ENCODE data around the gene ITGAL. TPM values are rescaled to one million over a fixed set of nuclear protein-coding genes. Genes with fewer than 3 reads are reported as not detected.
A peak's percentile ranks its signal among the peaks of the same experiment; 100 is the strongest.

The ITGAL gene
- total and polyA plus RNA-seq, 2 of the 13 experiments (the other 11 are each of a cell fraction or from before 2014, with no cell fraction given) = 0.86 to 1.2 TPM

DNA sequence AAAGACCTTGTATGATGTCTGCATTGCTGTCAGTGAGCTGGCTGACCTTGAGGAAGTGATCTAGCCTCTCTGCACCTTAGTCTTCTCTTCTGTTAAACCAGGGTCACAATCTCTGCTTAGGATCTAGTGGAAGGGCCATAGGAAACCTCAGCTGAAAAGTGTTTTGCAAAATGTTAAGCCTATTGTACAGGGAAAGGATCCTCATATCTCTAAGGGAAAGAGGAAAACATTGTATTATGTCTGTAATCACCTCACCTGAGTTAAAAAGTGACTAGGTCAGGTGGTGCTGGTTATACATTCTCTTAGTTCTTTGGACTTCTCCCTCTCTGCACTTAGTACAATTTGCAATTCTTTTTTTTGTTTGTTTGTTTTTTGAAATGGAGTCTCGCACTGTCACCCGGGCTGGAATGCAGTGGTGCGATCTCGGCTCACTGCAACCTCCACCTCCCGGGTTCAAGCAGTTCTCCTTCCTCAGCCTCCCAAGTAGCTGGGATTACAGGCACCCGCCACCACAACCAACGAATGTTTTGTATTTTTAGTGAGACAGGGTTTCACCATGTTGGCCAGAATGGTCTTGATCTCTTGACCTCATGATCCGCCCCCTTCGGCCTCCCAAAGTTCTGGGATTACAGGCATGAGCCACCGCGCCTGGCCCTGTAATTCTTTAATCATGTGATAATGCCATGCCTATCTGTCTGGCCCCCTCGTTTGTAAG is 24.9 kb upstream of the ITGAL start (continued):
- TF ChIP-seq ZFP36L2 (CRISPR knock-in tag; IDR thresholded peaks at IDR 0.05) (0 out of 2 replicates have a peak, but pooled peaks have one; percentile 67), ZSCAN22 (CRISPR knock-in tag; IDR thresholded peaks at IDR 0.05) (peak; percentile 68), MZF1 (CRISPR knock-in tag; IDR thresholded peaks at IDR 0.05; ENCODE audit: borderline replicate concordance) (no peak), NCOR1 (IDR thresholded peaks at IDR 0.05; ENCODE audit: borderline replicate concordance, low read length) (peak; percentile 79), ZNF18 (CRISPR knock-in tag; IDR thresholded peaks at IDR 0.05; ENCODE audit: insufficient replicate concordance) (peak; percentile 86), RCOR2 (CRISPR knock-in tag; IDR thresholded peaks at IDR 0.05) (peak; percentile 100), GABPA (IDR thresholded peaks at IDR 0.05; ENCODE audit: low read depth, low read length) (no peak), GABPA (CRISPR knock-in tag; IDR thresholded peaks at IDR 0.05; ENCODE audit: low read depth) (peak; percentile 1; the same call in 1 of the 2 replicates), HBP1 (CRISPR knock-in tag; IDR thresholded peaks at IDR 0.05; ENCODE audit: low read depth) (no peak), ASH2L (IDR thresholded peaks at IDR 0.05; ENCODE audit: insufficient read length, low read depth, low read length) (peak; percentile 91), KLF12 (CRISPR knock-in tag; IDR thresholded peaks at IDR 0.05; ENCODE audit: borderline replicate concordance) (no peak), EHMT2 (IDR thresholded peaks at IDR 0.05; ENCODE audit: borderline replicate concordance, low read depth, low read length) (no peak), TBX3 (IDR thresholded peaks at IDR 0.05; ENCODE audit: borderline replicate concordance) (peak; percentile 75; the same call in 1 of the 2 replicates), ZNF709 (CRISPR knock-in tag; IDR thresholded peaks at IDR 0.05) (peak; percentile 23; the same call in 1 of the 2 replicates), ZNF792 (CRISPR knock-in tag; IDR thresholded peaks at IDR 0.05) (peak; percentile 63), SMAD1 (CRISPR knock-in tag; IDR thresholded peaks at IDR 0.05; ENCODE audit: borderline replicate concordance, low read depth) (no peak; the same call in 1 of the 2 replicates)
- TF ChIP-seq, protein P1, sequence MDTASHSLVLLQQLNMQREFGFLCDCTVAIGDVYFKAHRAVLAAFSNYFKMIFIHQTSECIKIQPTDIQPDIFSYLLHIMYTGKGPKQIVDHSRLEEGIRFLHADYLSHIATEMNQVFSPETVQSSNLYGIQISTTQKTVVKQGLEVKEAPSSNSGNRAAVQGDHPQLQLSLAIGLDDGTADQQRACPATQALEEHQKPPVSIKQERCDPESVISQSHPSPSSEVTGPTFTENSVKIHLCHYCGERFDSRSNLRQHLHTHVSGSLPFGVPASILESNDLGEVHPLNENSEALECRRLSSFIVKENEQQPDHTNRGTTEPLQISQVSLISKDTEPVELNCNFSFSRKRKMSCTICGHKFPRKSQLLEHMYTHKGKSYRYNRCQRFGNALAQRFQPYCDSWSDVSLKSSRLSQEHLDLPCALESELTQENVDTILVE (CRISPR knock-in tag; IDR thresholded peaks at IDR 0.05) = peak; percentile 80; the same call in 1 of the 2 replicates
- TF ChIP-seq, protein P2, sequence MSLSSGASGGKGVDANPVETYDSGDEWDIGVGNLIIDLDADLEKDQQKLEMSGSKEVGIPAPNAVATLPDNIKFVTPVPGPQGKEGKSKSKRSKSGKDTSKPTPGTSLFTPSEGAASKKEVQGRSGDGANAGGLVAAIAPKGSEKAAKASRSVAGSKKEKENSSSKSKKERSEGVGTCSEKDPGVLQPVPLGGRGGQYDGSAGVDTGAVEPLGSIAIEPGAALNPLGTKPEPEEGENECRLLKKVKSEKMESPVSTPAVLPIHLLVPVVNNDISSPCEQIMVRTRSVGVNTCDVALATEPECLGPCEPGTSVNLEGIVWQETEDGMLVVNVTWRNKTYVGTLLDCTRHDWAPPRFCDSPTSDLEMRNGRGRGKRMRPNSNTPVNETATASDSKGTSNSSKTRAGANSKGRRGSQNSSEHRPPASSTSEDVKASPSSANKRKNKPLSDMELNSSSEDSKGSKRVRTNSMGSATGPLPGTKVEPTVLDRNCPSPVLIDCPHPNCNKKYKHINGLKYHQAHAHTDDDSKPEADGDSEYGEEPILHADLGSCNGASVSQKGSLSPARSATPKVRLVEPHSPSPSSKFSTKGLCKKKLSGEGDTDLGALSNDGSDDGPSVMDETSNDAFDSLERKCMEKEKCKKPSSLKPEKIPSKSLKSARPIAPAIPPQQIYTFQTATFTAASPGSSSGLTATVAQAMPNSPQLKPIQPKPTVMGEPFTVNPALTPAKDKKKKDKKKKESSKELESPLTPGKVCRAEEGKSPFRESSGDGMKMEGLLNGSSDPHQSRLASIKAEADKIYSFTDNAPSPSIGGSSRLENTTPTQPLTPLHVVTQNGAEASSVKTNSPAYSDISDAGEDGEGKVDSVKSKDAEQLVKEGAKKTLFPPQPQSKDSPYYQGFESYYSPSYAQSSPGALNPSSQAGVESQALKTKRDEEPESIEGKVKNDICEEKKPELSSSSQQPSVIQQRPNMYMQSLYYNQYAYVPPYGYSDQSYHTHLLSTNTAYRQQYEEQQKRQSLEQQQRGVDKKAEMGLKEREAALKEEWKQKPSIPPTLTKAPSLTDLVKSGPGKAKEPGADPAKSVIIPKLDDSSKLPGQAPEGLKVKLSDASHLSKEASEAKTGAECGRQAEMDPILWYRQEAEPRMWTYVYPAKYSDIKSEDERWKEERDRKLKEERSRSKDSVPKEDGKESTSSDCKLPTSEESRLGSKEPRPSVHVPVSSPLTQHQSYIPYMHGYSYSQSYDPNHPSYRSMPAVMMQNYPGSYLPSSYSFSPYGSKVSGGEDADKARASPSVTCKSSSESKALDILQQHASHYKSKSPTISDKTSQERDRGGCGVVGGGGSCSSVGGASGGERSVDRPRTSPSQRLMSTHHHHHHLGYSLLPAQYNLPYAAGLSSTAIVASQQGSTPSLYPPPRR (CRISPR knock-in tag; IDR thresholded peaks at IDR 0.05; ENCODE audit: borderline replicate concordance) = peak; percentile 63; the same call in 1 of the 2 replicates
